HL-60 (cell line): Measurements from ENCODE around the gene AGPAT4.

ENCODE experiments used
- CTCF ChIP-seq: IDR thresholded peaks from one replicate; pipeline ENCODE4 v1.5.1; 2011; ENCODE audit warnings: low read length, control low read depth, inconsistent platforms; ENCODE audit not compliant: insufficient read depth
- GABPA ChIP-seq: IDR thresholded peaks from 2 replicates; pipeline ENCODE4 v1.6.1; 2012; ENCODE audit warnings: low read depth
- POLR2AphosphoS5 ChIP-seq: IDR thresholded peaks from 2 replicates; pipeline ENCODE4 v1.6.1; 2012; ENCODE audit warnings: low read depth
- REST ChIP-seq: IDR thresholded peaks from 2 replicates; pipeline ENCODE4 v1.6.1; 2012; ENCODE audit warnings: low read depth; ENCODE audit not compliant: insufficient replicate concordance

- TF ChIP-seq CTCF, result no peak
- TF ChIP-seq REST, result no peak
- TF ChIP-seq GABPA, result no peak
- TF ChIP-seq POLR2AphosphoS5, result no peak
Observed at GRCh38 chr6:161212902-161213301, 61.0 kb downstream of the AGPAT4 start.
